Hepatocyte (in vitro differentiated cells): ENCODE measurements around the gene STKLD1. TPM values are rescaled to one million over a fixed set of nuclear protein-coding genes. Genes with fewer than 3 reads are reported as not detected.

Experiments used
- DNase-seq: peaks from one replicate; pipeline ENCODE4 v3.0.0-alpha.2; 2016; ENCODE audit warnings: low spot score
- H2AFZ ChIP-seq: fragments of 200-600 bp; sonication (generic); 2 replicates; pipeline ENCODE4 v1.6.0; 2016; ENCODE audit warnings: antibody characterized with exemption, mild to moderate bottlenecking
- H3K27ac ChIP-seq: fragments of 200-600 bp; sonication (generic); 2 replicates; pipeline ENCODE4 v1.5.1; 2016; ENCODE audit warnings: mild to moderate bottlenecking
- H3K27me3 ChIP-seq: fragments of 200-600 bp; sonication (generic); 2 replicates; pipeline ENCODE4 v1.6.1; 2016
- H3K36me3 ChIP-seq: fragments of 200-600 bp; sonication (generic); replicated peaks from 2 replicates; pipeline ENCODE4 v1.5.1; 2016; ENCODE audit warnings: low read depth; ENCODE audit not compliant: insufficient read depth
- H3K4me1 ChIP-seq: fragments of 200-600 bp; sonication (generic); 2 replicates; pipeline ENCODE4 v1.5.1; 2016; ENCODE audit warnings: mild to moderate bottlenecking, moderate library complexity; ENCODE audit not compliant: insufficient read depth
- H3K4me2 ChIP-seq: fragments of 200-600 bp; sonication (generic); 2 replicates; pipeline ENCODE4 v1.6.0; 2016
- H3K4me3 ChIP-seq: fragments of 200-600 bp; sonication (generic); 2 replicates; pipeline ENCODE4 v1.5.1; 2016; ENCODE audit warnings: mild to moderate bottlenecking
- H3K79me2 ChIP-seq: fragments of 200-600 bp; sonication (generic); 2 replicates; pipeline ENCODE4 v1.6.0; 2017; ENCODE audit warnings: mild to moderate bottlenecking
- H3K9me2 ChIP-seq: fragments of 200-600 bp; sonication (generic); replicated peaks from 2 replicates; pipeline ENCODE4 v1.6.0; 2017; ENCODE audit warnings: mild to moderate bottlenecking; ENCODE audit not compliant: insufficient read depth
- H3K9me3 ChIP-seq: fragments of 200-600 bp; sonication (generic); 2 replicates; pipeline ENCODE4 v1.5.1; 2016; ENCODE audit warnings: low read depth, mild to moderate bottlenecking
- H4K20me1 ChIP-seq: fragments of 200-600 bp; sonication (generic); 2 replicates; pipeline ENCODE4 v1.6.0; 2016; ENCODE audit warnings: mild to moderate bottlenecking; ENCODE audit not compliant: insufficient read depth, poor library complexity, severe bottlenecking
- CTCF ChIP-seq: fragments of 200-600 bp; sonication (generic); IDR thresholded peaks from 2 replicates; pipeline ENCODE4 v1.5.1; 2016; ENCODE audit warnings: antibody characterized with exemption, mild to moderate bottlenecking; ENCODE audit not compliant: poor library complexity
- EZH2 ChIP-seq: fragments of 200-600 bp; sonication (generic); IDR thresholded peaks from 2 replicates; pipeline ENCODE4 v1.6.1; 2016; ENCODE audit warnings: antibody characterized with exemption, mild to moderate bottlenecking, borderline replicate concordance
- EZH2phosphoT487 ChIP-seq: fragments of 200-600 bp; sonication (generic); IDR thresholded peaks from one replicate; pipeline ENCODE4 v1.6.1; 2018; ENCODE audit warnings: antibody characterized with exemption, mild to moderate bottlenecking, low read depth, moderate library complexity; ENCODE audit not compliant: unreplicated experiment, severe bottlenecking
- WGBS: methylation state at CpG from one replicate; pipeline ENCODE4 v1.1.6; 2016; ENCODE audit warnings: low lambda C conversion rate; ENCODE audit errors: missing lambda C conversion rate; 5-methylcytosine and 5-hydroxymethylcytosine counted together
- polyA plus RNA-seq: library from polyadenylated mRNA; unstranded; fragments of >200 nt; fragmentation: Nextera tagmentation; extraction: Ambion mirVana; gene quantifications from 2 replicates; pipeline ENCODE4 v1.2.1, GENCODE V29; 2016
- total RNA-seq: library from RNA; depleted of rRNA; stranded (reverse); fragments of >200 nt; gene quantifications from 2 replicates; pipeline ENCODE4 v1.2.3, GENCODE V29; 2014

The STKLD1 gene
- total and polyA plus RNA-seq, 2 experiments from 2014 or later: 0.10 to 2.5 TPM

GRCh38 chr9:133400292-133400691 is 24.1 kb downstream of the STKLD1 start:
- no peak overlapping the region for H2AFZ ChIP-seq
- no peak overlapping the region for H3K27ac ChIP-seq
- H3K79me2 ChIP-seq: no peaks in the 10 kb centered on the region
- H3K36me3 ChIP-seq: no peaks in the 10 kb centered on the region
- no peaks in the 10 kb centered on the region for H3K4me1 ChIP-seq
- WGBS: 96% methylated on average over 8 of the region's 12 CpGs
- H4K20me1 ChIP-seq: no peaks in the 10 kb centered on the region
- no peak overlapping the region for H3K4me2 ChIP-seq
- H3K9me2 ChIP-seq: no peaks in the 10 kb centered on the region
- no peak for DNase-seq
- H3K9me3 ChIP-seq: no peaks in the 10 kb centered on the region
- H3K27me3 ChIP-seq: no peaks in the 10 kb centered on the region
- no peak for TF ChIP-seq CTCF
- TF ChIP-seq EZH2phosphoT487: no peak
- no peak for TF ChIP-seq EZH2
- H3K4me3 ChIP-seq: no peak overlapping the region

DNA sequence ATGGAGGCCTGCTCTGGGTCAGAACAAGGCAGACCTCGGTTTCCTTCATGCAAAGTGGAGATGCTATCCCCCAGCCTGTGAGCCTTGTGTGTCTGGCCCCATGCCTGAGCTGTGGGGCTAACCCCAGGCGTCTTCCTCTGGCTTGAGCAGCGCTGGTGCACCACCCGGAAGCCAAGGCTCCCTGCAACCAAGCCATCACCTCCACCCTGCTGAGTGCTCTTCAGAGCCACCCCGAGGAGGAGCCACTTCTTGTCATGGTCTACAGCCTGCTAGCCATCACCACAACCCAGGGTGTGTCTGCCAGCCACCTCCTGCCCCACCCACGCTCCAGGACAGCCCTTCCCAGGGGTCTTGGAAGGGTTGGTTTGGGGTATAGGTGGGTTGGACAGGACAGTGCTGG is 25.4 kb downstream of the STKLD1 start:
- WGBS: 88% methylated on average over 6 of the region's 6 CpGs
- Histone ChIP-seq H3K36me3 (no peaks in the 10 kb centered on the region), H3K4me2 (no peak overlapping the region), H3K9me2 (no peaks in the 10 kb centered on the region), H3K79me2 (no peaks in the 10 kb centered on the region), H3K4me1 (no peaks in the 10 kb centered on the region), H3K27ac (no peak overlapping the region), H3K4me3 (no peak overlapping the region), H2AFZ (no peak overlapping the region), H4K20me1 (no peaks in the 10 kb centered on the region), H3K27me3 (no peaks in the 10 kb centered on the region), H3K9me3 (no peaks in the 10 kb centered on the region)
- DNase-seq: no peak
- TF ChIP-seq EZH2phosphoT487 (no peak), EZH2 (no peak), CTCF (no peak)

DNA sequence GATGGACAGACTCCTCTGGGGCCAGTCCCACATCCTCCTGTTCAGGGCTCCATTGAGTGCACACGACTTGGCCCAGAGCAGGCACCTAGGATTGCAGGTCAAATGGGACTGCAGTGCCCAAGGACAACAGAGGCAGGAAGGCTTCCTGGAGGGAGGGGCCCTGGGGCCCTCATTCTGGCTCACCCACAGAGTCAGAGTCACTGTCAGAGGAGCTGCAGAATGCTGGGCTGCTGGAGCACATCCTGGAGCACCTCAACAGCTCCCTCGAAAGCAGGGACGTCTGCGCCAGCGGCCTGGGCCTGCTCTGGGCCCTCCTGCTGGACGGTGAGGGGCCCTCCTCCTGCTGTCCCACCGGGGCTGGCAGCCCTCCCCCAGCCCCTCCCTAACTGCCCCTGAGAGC is 26.5 kb downstream of the STKLD1 start:
- Histone ChIP-seq H2AFZ (no peak overlapping the region), H3K4me2 (no peak overlapping the region), H3K9me3 (no peaks in the 10 kb centered on the region), H3K4me1 (no peaks in the 10 kb centered on the region), H3K4me3 (no peak overlapping the region), H3K9me2 (no peaks in the 10 kb centered on the region), H3K36me3 (no peaks in the 10 kb centered on the region), H3K79me2 (no peaks in the 10 kb centered on the region), H4K20me1 (no peaks in the 10 kb centered on the region), H3K27ac (no peak overlapping the region), H3K27me3 (no peaks in the 10 kb centered on the region)
- no peak for DNase-seq
- no peak for TF ChIP-seq EZH2phosphoT487
- no peak for TF ChIP-seq EZH2
- no peak for TF ChIP-seq CTCF
- WGBS: 86% methylated on average over 7 of the region's 7 CpGs
